Heart right ventricle (tissue), 16 donors: ENCODE measurements around the gene SRGAP3. TPM values are rescaled to one million over a fixed set of nuclear protein-coding genes. Genes with fewer than 3 reads are reported as not detected.

ENCODE experiments used
- ATAC-seq, 8 donors: fragments of 200-7000 bp; cut with Tn5 transposase; one replicate each; pipeline ENCODE4 v1.9.1; 2020; ENCODE audit warnings: mild to moderate bottlenecking in 8 of 8, moderate library complexity in 8 of 8, moderate number of reproducible peaks in 1 of 8
- DNase-seq, 2 donors: peaks; one replicate each; pipeline ENCODE4 v3.0.0-alpha.2; 2020
- H3K27ac ChIP-seq, 10 donors: fragments of 200-600 bp; sonication (generic) in 2 of 10; one replicate each; pipeline versions ENCODE4 v1.5.0 to v1.8.0; 2020 to 2022; ENCODE audit warnings: mild to moderate bottlenecking in 3 of 10
- H3K27me3 ChIP-seq, 7 donors: fragments of 200-600 bp; one replicate each; pipeline ENCODE4 v1.8.0; 2021 to 2022; ENCODE audit warnings: mild to moderate bottlenecking in 2 of 7
- H3K36me3 ChIP-seq, 9 donors: fragments of 200-600 bp; sonication (generic) in 1 of 9; one replicate each; pipeline versions ENCODE4 v1.5.0 to v1.8.0; 2020 to 2022; ENCODE audit warnings: mild to moderate bottlenecking in 2 of 9
- H3K4me1 ChIP-seq, 9 donors: fragments of 200-600 bp; sonication (generic) in 1 of 9; one replicate each; pipeline versions ENCODE4 v1.5.0 to v1.8.0; 2020 to 2022; ENCODE audit warnings: mild to moderate bottlenecking in 4 of 9
- H3K4me3 ChIP-seq, 10 donors: fragments of 200-600 bp; sonication (generic) in 2 of 10; one replicate each; pipeline versions ENCODE4 v1.5.0 to v1.8.0; 2020 to 2022; ENCODE audit warnings: mild to moderate bottlenecking in 7 of 10, moderate library complexity in 2 of 10
- H3K9me3 ChIP-seq, 11 donors: fragments of 200-600 bp in 10 of 11; sonication (generic) in 2 of 11; one replicate each; pipeline versions ENCODE4 v1.5.0 to v1.8.0; 2013 to 2022; ENCODE audit warnings: mild to moderate bottlenecking in 2 of 11, control low read depth in 1 of 11, moderate library complexity in 1 of 11
- CTCF ChIP-seq, 9 donors: fragments of 200-600 bp; sonication (generic) in 2 of 9; IDR thresholded peaks; one replicate each; pipeline versions ENCODE4 v1.5.0 to v1.8.0; 2021 to 2022; ENCODE audit warnings: antibody characterized with exemption in 9 of 9, mild to moderate bottlenecking in 5 of 9, moderate library complexity in 1 of 9
- WGBS, 2 donors: extraction: QIAGEN DNeasy Blood & Tissue Kit; methylation state at CpG; one replicate each; pipeline ENCODE4 v1.1.7; 2013; ENCODE audit warnings: inconsistent platforms in 1 of 2; 5-methylcytosine and 5-hydroxymethylcytosine counted together
- intact Hi-C, 10 donors: fragments of 100-400 bp; cut with DNase I; formaldehyde crosslinking; loops; one replicate each; pipeline versions ENCODE4 v1.11.1 to v1.14.2; 2022
- polyA plus RNA-seq, 2 donors: library from polyadenylated mRNA; stranded (reverse); fragments of 200-250 nt; gene quantifications; one replicate each; pipeline ENCODE4 v1.2.3, GENCODE V29; 2013
- total RNA-seq, 10 donors: library from RNA; stranded (reverse); fragmentation: NEBNext Ultra II Directional in 3 of 10; extraction: Animal tissue kit (Norgen Biotek cat#: 25700) in 3 of 10; gene quantifications; one replicate each; pipeline versions ENCODE4 v1.2.1 to v1.2.4, GENCODE V29; 2021 to 2023
- donor health status: Arrhythmogenic right ventricular cardiomyopathy.
- donor health status: ischemic (EF 13 %, LVEDD 7.1; RV severe dilation, severe dysfunction).
- donor health status: healthy with polysubstance abuse.
- donor health status: DM: no; HTN: yes; CAD: no.
- donor health status: DM: no; HTN: no; CAD: no.
- donor health status: ischemic (EF 25% LVEDD 6.9; RV normal size, moderate dysfunction).
- donor health status: ischemic (EF 25% LVEDD 5.7; RV mildly dilated, moderate dysfunction).
- donor health status: healthy.
- donor health status: DM: yes; HTN: yes; CAD: no.
- donor health status: Ischemic cardiomyopathy.
- donor health status: ischemic (EF 35%, LVEDD 5.7; RV mildly dilated, moderate dysfunction).
- donor health status: nonischemic (EF 11% LVEDD 7.7; RV severe dilation, severe dysfunction).
- donor health status: DM: yes; HTN: yes; CAD: no.
- donor health status: PGD.
- donor health status: ischemic (EF 29% LVEDD 5.4; RV normal size, mild dysfunction).
- donor health status: nonischemic (EF 23%, LVEDD 6.1; RV moderate dilation, normal function).

The SRGAP3 gene
- total and polyA plus RNA-seq, 12 donors, result 0.67 to 16.1 (median 10.6) TPM

DNA sequence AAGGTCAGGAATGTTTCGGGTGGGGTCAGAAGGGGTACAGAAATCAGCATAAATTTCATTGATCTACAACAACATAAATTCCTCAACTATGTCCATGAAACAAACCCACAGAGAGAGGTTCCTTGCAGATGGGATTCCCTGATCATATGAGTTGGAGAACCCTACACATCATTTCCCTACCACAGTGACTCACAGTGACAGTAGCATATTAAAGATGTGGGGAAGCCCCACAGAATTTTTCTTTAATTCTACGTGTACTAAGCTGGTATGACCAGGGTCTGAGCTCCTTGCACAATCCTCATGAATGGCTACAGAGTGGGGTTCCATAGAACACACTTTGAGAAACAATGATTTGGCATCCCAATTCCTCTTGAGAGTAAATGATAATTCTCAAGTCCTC, 169.3 kb downstream of the SRGAP3 start:
- Histone ChIP-seq H3K4me1 (no peaks in the 10 kb centered on the region), H3K4me3 (no peak overlapping the region), H3K27ac (no peak overlapping the region), H3K27me3 (no peaks in the 10 kb centered on the region), H3K36me3 (no peaks in the 10 kb centered on the region), H3K9me3 (no peaks in the 10 kb centered on the region)
- ATAC-seq (no peak), DNase-seq (no peak)
- intact Hi-C loops, result no loop called here
- 85 to 97% methylated on average over 2 of the region's 2 CpGs for WGBS, 2 donors
- no peak for TF ChIP-seq CTCF (IDR thresholded peaks at IDR 0.05)

DNA sequence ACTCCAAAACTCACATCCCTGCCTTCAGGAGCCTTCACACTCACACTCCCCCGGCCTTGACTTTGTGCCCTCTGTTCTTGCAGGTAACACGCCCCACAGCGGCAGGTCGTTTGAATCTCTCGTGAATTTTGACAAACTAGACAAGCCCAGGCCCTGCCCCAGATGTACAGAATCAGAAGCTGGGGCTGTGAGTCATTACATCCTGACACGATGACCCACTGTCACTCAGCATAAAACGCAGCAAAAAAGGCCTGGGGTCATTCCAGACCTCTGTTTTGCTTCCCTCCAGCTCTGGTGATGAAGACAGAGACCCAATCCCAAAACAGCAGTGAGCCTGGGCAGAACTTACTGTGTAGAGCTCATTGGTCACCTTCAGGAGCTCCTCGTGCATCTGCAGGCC, 169.8 kb downstream of the SRGAP3 start:
- DNase-seq (no peak), ATAC-seq (no peak)
- 80 to 85% methylated on average over 8 of the region's 8 CpGs for WGBS, 2 donors
- no peak overlapping the region for H3K27ac ChIP-seq
- H3K27me3 ChIP-seq, result no peaks in the 10 kb centered on the region
- H3K4me1 ChIP-seq, result no peaks in the 10 kb centered on the region
- intact Hi-C loops, result loop anchor here in 1 of 10 donors (10.0 kb wide), 1 partner anchor 215 kb away; no protein-coding TSS in a partner anchor
- no peak for TF ChIP-seq CTCF (IDR thresholded peaks at IDR 0.05)
- H3K36me3 ChIP-seq, result no peaks in the 10 kb centered on the region
- no peak overlapping the region for H3K4me3 ChIP-seq
- H3K9me3 ChIP-seq, result no peaks in the 10 kb centered on the region

DNA sequence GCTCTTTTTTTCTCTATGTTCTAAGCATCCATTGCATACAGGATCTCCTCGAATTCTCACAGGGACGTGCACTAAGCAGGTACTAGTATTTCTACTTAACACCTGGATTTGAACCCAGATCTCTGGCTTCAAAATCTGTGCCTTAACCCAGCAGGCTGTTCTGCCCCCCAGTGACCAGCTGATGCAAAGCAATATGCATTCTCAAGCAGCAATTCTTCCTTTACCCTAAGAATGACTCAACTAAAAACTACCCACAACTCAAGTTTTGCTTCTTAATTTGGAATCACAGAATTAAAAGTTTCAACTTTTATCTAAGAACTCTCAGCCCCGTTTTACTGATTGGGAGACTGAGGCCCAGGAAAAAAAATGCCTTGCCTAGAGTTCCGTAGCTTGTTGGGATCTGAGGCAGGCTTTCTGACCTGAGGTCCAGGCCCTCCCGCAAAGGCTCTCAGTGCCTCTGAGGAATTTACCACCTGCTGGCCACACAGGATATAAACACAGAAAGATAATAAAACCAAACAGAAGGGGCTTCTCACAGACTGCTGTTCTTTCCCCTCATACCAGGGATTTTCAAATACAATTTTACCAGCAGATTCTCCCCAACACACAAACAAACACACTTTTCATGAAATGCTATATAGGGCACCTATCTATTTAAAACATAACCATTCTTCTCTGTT, 170.7 kb downstream of the SRGAP3 start:
- Histone ChIP-seq H3K9me3 (no peaks in the 10 kb centered on the region), H3K27ac (no peak overlapping the region), H3K4me3 (no peak overlapping the region), H3K4me1 (peaks cover 0 to 9% (median 0%) of the 10 kb centered on the region in 9 donors), H3K27me3 (no peaks in the 10 kb centered on the region), H3K36me3 (no peaks in the 10 kb centered on the region)
- ATAC-seq (no peak), DNase-seq (no peak)
- intact Hi-C loops, result loop anchor here in 1 of 10 donors (10.0 kb wide), 1 partner anchor 216 kb away; no protein-coding TSS in a partner anchor
- TF ChIP-seq CTCF (IDR thresholded peaks at IDR 0.05), result no peak
- WGBS, 2 donors, result 82 to 83% methylated on average over 5 of the region's 5 CpGs

DNA sequence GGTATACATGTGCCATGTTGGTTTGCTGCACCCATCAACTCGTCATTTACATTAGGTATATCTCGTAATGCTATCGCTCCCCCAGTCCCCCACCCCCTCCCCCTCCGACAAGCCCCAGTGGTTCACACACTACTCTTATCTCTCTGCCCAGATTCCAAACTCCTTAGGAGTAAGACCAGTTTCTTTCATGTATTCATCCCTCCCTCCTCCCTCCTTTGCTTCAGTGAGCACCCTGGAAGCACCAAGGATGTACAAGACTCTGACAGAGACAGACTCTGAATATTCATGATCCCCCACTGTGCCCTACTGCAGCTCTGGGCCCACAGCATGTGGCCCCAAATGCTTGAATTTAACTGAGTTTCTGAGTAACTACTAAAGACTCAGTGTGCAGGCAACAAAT, 172.4 kb downstream of the SRGAP3 start:
- no peaks in the 10 kb centered on the region for H3K36me3 ChIP-seq
- 65 to 76% methylated on average over 4 of the region's 4 CpGs for WGBS, 2 donors
- H3K4me1 ChIP-seq, result peaks cover 0 to 26% (median 2%) of the 10 kb centered on the region in 9 donors
- H3K27ac ChIP-seq, result no peak overlapping the region
- TF ChIP-seq CTCF (IDR thresholded peaks at IDR 0.05), result no peak
- no peak for ATAC-seq
- H3K27me3 ChIP-seq, result no peaks in the 10 kb centered on the region
- intact Hi-C loops, result loop anchor here in 1 of 10 donors (10.0 kb wide), 1 partner anchor 218 kb away; no protein-coding TSS in a partner anchor
- no peaks in the 10 kb centered on the region for H3K9me3 ChIP-seq
- no peak for DNase-seq
- no peak overlapping the region for H3K4me3 ChIP-seq
